ENCODE data around the gene ARID5B.

The ARID5B gene

DNA sequence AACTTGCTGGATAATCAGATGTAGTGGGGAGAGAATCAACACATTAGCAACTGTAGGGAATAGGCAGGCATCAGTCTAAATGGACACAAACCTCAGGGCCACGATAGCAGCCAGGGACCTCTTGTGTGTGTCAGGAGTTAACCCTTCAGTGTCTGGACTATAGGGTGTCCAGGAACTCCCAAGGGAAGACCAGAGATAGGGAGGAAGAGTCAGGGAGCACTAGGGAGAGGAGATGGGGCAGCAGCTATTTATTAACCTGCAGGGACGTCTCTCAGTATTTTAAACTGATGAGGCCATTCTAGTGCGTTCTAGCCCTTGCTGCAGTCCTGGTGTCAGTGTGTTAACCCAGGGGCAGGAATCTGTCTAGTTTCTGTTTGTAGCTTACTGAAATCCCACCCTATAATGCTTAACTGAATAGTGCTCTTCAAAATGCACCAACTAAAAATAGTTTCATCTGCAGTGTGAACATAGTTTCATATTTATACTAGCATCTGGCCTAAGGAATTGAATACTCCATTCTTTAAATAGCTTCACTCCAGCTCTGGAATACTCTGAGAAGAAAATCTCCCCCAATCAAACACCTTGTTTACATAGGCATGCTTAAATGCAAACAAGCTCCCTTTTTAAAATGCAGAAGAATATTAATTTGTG, 62.7 kb downstream of the ARID5B start:
- Histone ChIP-seq H3K4me1 (ENCODE audit: control insufficient read depth, insufficient read depth, low read length) (no peaks in the 10 kb centered on the region), H3K27ac (ENCODE audit: extremely low read depth, low read depth, low read length) (no peak overlapping the region), H3K4me3 (ENCODE audit: low read depth, low read length) (no peak overlapping the region), H3K9me3 (ENCODE audit: control insufficient read depth, insufficient read depth, low read depth, low read length) (no peaks in the 10 kb centered on the region), H3K36me3 (ENCODE audit: control insufficient read depth in 2 of 2, insufficient read depth in 1 of 2, low read length in 2 of 2) (no peaks in the 10 kb centered on the region)
- ChIA-PET POLR2A (no interaction called here), CTCF (interaction anchor here (0.5 kb wide), 1 partner anchor 426 kb away, joined by 3 read pairs; no protein-coding TSS in a partner anchor)
- no peak for TF ChIP-seq ZNF223 (tag by site-specific recombination; IDR thresholded peaks at IDR 0.05)
- TF ChIP-seq KLF16 (tag by site-specific recombination; IDR thresholded peaks at IDR 0.05): no peak
- TF ChIP-seq, protein P1, sequence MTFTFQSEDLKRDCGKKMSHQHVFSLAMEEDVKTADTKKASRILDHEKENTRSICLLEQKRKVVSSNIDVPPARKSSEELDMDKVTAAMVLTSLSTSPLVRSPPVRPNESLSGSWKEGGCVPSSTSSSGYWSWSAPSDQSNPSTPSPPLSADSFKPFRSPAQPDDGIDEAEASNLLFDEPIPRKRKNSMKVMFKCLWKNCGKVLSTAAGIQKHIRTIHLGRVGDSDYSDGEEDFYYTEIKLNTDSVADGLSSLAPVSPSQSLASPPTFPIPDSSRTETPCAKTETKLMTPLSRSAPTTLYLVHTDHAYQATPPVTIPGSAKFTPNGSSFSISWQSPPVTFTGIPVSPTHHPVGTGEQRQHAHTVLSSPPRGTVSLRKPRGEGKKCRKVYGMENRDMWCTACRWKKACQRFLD (tag by site-specific recombination; IDR thresholded peaks at IDR 0.05): no peak
- no peak for TF ChIP-seq ZFP69B (tag by site-specific recombination; IDR thresholded peaks at IDR 0.05)
- no peak for TF ChIP-seq ZNF571 (tag by site-specific recombination; IDR thresholded peaks at IDR 0.05)
- TF ChIP-seq ZNF302 (tag by site-specific recombination; IDR thresholded peaks at IDR 0.05; ENCODE audit: low read depth): no peak
- no peak for TF ChIP-seq GLIS2 (tag by site-specific recombination; IDR thresholded peaks at IDR 0.05)
- no peak for TF ChIP-seq ZNF292 (tag by site-specific recombination; IDR thresholded peaks at IDR 0.05; ENCODE audit: borderline replicate concordance, low read depth)
- TF ChIP-seq KLF1 (tag by site-specific recombination; IDR thresholded peaks at IDR 0.05): no peak
- TF ChIP-seq YY1 (tag by site-specific recombination; IDR thresholded peaks at IDR 0.05): no peak
- TF ChIP-seq, protein P2, sequence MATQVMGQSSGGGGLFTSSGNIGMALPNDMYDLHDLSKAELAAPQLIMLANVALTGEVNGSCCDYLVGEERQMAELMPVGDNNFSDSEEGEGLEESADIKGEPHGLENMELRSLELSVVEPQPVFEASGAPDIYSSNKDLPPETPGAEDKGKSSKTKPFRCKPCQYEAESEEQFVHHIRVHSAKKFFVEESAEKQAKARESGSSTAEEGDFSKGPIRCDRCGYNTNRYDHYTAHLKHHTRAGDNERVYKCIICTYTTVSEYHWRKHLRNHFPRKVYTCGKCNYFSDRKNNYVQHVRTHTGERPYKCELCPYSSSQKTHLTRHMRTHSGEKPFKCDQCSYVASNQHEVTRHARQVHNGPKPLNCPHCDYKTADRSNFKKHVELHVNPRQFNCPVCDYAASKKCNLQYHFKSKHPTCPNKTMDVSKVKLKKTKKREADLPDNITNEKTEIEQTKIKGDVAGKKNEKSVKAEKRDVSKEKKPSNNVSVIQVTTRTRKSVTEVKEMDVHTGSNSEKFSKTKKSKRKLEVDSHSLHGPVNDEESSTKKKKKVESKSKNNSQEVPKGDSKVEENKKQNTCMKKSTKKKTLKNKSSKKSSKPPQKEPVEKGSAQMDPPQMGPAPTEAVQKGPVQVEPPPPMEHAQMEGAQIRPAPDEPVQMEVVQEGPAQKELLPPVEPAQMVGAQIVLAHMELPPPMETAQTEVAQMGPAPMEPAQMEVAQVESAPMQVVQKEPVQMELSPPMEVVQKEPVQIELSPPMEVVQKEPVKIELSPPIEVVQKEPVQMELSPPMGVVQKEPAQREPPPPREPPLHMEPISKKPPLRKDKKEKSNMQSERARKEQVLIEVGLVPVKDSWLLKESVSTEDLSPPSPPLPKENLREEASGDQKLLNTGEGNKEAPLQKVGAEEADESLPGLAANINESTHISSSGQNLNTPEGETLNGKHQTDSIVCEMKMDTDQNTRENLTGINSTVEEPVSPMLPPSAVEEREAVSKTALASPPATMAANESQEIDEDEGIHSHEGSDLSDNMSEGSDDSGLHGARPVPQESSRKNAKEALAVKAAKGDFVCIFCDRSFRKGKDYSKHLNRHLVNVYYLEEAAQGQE (tag by site-specific recombination; IDR thresholded peaks at IDR 0.05): no peak
- no peak for TF ChIP-seq ZNF394 (tag by site-specific recombination; IDR thresholded peaks at IDR 0.05; ENCODE audit: borderline replicate concordance)

DNA sequence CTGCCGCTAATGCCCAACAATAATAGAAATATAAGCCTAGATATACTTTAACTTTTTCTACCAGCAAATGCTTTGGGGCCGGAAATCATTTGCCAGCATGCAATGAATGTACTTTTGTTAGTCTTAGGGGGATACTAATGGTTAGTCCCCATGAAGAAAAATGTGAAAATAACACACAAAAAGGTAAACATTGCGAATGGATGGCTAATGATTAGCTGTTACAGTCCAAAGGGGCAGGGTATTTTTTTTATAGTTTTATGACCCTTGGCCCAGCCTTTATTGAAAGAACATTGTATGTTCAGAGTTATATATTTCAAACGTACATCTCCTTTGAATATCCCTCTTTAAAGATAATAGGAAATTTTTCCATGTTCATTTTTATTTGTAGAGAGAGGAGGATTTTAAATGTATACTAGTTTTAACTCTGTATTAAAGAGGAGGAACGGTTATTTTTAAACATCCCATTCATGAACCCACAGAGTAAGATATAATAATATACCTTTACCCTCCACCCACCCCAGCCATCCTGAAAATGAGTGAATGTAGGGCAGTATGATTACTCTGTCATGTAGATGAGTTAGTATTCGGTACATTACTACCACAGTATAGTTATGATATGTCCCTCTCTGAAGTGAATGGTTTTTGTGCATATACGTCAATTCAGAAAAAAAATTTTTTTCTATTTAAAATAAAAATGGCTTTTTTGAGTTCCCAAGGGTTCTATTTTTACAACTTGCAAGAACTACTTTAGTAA, 63.6 kb downstream of the ARID5B start:
- H3K9me3 ChIP-seq (ENCODE audit: control insufficient read depth, insufficient read depth, low read depth, low read length): no peaks in the 10 kb centered on the region
- no peak overlapping the region for H3K27ac ChIP-seq (ENCODE audit: extremely low read depth, low read depth, low read length)
- ChIA-PET CTCF (no interaction called here), POLR2A (no interaction called here)
- H3K36me3 ChIP-seq (ENCODE audit: control insufficient read depth in 2 of 2, insufficient read depth in 1 of 2, low read length in 2 of 2): no peaks in the 10 kb centered on the region
- H3K4me1 ChIP-seq (ENCODE audit: control insufficient read depth, insufficient read depth, low read length): no peaks in the 10 kb centered on the region
- TF ChIP-seq MYNN (tag by site-specific recombination; IDR thresholded peaks at IDR 0.05; ENCODE audit: borderline replicate concordance) (no peak), ZNF391 (tag by site-specific recombination; IDR thresholded peaks at IDR 0.05; ENCODE audit: borderline replicate concordance, low read depth) (no peak), ZNF830 (tag by site-specific recombination; IDR thresholded peaks at IDR 0.05; ENCODE audit: low read depth) (no peak), ZNF791 (tag by site-specific recombination; IDR thresholded peaks at IDR 0.05) (no peak), ZNF670 (tag by site-specific recombination; IDR thresholded peaks at IDR 0.05; ENCODE audit: low read depth) (no peak), KLF8 (tag by site-specific recombination; IDR thresholded peaks at IDR 0.05) (no peak), ZNF530 (tag by site-specific recombination; IDR thresholded peaks at IDR 0.05; ENCODE audit: low read depth) (no peak)
- TF ChIP-seq, protein P3, sequence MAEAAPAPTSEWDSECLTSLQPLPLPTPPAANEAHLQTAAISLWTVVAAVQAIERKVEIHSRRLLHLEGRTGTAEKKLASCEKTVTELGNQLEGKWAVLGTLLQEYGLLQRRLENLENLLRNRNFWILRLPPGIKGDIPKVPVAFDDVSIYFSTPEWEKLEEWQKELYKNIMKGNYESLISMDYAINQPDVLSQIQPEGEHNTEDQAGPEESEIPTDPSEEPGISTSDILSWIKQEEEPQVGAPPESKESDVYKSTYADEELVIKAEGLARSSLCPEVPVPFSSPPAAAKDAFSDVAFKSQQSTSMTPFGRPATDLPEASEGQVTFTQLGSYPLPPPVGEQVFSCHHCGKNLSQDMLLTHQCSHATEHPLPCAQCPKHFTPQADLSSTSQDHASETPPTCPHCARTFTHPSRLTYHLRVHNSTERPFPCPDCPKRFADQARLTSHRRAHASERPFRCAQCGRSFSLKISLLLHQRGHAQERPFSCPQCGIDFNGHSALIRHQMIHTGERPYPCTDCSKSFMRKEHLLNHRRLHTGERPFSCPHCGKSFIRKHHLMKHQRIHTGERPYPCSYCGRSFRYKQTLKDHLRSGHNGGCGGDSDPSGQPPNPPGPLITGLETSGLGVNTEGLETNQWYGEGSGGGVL (tag by site-specific recombination; IDR thresholded peaks at IDR 0.05): no peak
- TF ChIP-seq, protein P4, sequence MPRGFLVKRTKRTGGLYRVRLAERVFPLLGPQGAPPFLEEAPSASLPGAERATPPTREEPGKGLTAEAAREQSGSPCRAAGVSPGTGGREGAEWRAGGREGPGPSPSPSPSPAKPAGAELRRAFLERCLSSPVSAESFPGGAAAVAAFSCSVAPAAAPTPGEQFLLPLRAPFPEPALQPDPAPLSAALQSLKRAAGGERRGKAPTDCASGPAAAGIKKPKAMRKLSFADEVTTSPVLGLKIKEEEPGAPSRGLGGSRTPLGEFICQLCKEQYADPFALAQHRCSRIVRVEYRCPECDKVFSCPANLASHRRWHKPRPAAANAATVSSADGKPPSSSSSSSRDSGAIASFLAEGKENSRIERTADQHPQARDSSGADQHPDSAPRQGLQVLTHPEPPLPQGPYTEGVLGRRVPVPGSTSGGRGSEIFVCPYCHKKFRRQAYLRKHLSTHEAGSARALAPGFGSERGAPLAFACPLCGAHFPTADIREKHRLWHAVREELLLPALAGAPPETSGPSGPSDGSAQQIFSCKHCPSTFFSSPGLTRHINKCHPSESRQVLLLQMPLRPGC (tag by site-specific recombination; IDR thresholded peaks at IDR 0.05): no peak
- H3K4me3 ChIP-seq (ENCODE audit: low read depth, low read length): no peak overlapping the region

All from HEK293 (cell line).